Mesothelial cell of epicardium (in vitro differentiated cells): ENCODE measurements around the gene CXCL17. TPM values are rescaled to one million over a fixed set of nuclear protein-coding genes. Genes with fewer than 3 reads are reported as not detected.
A peak's percentile ranks its signal among the peaks of the same experiment; 100 is the strongest.

Experiments used
- DNase-seq, 2 experiments: peaks; one replicate each; pipeline ENCODE4 v3.0.0; 2021; ENCODE audit warnings: low spot score in 2 of 2; ENCODE audit not compliant: unreplicated experiment in 2 of 2
- H3K27ac Mint-ChIP-seq: 2 replicates; pipeline ENCODE4 v1.8.0; 2021; ENCODE audit warnings: mixed read lengths
- H3K27me3 Mint-ChIP-seq: 2 replicates; pipeline ENCODE4 v1.8.0; 2021; ENCODE audit warnings: low read depth, mixed read lengths
- H3K36me3 Mint-ChIP-seq: 2 replicates; pipeline ENCODE4 v1.8.0; 2021; ENCODE audit warnings: mixed read lengths
- H3K4me1 Mint-ChIP-seq: 2 replicates; pipeline ENCODE4 v1.8.0; 2021; ENCODE audit warnings: mixed read lengths
- H3K4me3 Mint-ChIP-seq: 2 replicates; pipeline ENCODE4 v1.8.0; 2021; ENCODE audit warnings: mild to moderate bottlenecking, moderate library complexity, mixed read lengths
- H3K9me3 Mint-ChIP-seq: 2 replicates; pipeline ENCODE4 v1.8.0; 2021; ENCODE audit warnings: mixed read lengths
- total RNA-seq: library from RNA; stranded (reverse); gene quantifications from 3 replicates; pipeline ENCODE4 v1.2.1, GENCODE V29; 2021
- TF ChIP-seq, protein P1 (sequence below): fragments of 200-600 bp; sonication (generic); IDR thresholded peaks from one replicate; pipeline ENCODE4 v1.5.0; 2021; ENCODE audit warnings: antibody characterized with exemption; ENCODE audit not compliant: unreplicated experiment

Gene CXCL17
- total RNA-seq, 1 donor from 2014 or later = not detected

DNA sequence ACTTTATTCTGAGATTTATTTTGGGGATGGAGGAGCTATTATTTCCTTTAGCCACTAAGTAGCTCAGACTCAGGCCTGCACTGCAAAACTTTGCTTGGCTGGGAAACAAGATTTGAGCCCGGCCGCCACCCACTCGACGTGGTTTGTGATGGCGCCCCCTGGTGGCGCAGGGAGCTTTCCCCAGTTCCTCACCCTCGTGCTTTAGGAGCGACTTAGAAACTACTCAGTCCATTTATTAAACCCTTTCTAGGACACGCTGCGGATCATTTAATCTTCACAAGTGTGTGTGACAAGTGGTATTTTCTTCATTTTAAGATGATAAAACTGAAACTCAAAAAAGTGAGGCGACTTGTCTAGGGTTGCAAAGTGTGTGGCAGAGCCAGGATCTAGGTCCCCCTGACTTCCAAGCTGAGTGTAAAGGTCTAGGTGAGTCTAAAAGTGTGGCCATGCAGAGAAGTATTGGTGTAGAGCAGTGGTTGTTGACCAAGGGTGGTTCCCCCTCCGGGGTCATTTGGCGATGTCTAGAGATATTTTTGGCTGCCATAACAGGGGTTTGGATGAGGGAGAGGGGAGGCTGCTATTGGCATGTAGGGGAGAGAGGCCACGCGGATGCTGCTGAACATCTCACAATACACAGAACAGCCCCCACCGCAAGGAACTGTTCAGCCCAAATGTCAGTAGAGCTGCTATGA, 2.2 kb downstream of the CXCL17 start:
- DNase-seq = peak; percentile 52 to 75
- H3K36me3 Mint-ChIP-seq = no peaks in the 10 kb centered on the region
- no peak overlapping the region for H3K27ac Mint-ChIP-seq
- no peak overlapping the region for H3K4me3 Mint-ChIP-seq
- TF ChIP-seq, protein P1, sequence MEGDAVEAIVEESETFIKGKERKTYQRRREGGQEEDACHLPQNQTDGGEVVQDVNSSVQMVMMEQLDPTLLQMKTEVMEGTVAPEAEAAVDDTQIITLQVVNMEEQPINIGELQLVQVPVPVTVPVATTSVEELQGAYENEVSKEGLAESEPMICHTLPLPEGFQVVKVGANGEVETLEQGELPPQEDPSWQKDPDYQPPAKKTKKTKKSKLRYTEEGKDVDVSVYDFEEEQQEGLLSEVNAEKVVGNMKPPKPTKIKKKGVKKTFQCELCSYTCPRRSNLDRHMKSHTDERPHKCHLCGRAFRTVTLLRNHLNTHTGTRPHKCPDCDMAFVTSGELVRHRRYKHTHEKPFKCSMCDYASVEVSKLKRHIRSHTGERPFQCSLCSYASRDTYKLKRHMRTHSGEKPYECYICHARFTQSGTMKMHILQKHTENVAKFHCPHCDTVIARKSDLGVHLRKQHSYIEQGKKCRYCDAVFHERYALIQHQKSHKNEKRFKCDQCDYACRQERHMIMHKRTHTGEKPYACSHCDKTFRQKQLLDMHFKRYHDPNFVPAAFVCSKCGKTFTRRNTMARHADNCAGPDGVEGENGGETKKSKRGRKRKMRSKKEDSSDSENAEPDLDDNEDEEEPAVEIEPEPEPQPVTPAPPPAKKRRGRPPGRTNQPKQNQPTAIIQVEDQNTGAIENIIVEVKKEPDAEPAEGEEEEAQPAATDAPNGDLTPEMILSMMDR = peak; percentile 90
- H3K9me3 Mint-ChIP-seq = no peaks in the 10 kb centered on the region
- no peaks in the 10 kb centered on the region for H3K27me3 Mint-ChIP-seq
- peaks cover 14% of the 10 kb centered on the region for H3K4me1 Mint-ChIP-seq

DNA sequence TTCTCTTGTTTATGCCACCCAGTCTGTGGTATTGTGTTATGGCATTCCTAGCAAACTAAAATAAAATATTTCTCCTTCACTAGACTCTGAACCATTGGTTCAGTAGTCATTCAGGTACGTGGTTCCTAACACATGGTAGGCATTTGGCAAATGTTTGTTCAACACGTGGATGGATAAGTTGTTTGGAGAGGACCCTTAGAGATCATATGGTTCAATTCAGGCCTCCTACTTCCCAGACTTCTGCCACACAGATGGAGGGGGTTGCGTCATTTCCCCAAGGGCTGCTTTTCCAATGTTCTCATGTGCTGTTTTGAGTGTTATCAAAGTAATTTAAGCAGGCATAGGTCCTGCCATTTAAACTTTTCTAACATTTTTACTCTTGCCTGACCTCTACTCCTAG, 6.7 kb downstream of the CXCL17 start:
- no peaks in the 10 kb centered on the region for H3K9me3 Mint-ChIP-seq
- no peaks in the 10 kb centered on the region for H3K36me3 Mint-ChIP-seq
- peaks cover 16% of the 10 kb centered on the region for H3K4me1 Mint-ChIP-seq
- no peak for DNase-seq
- H3K27me3 Mint-ChIP-seq = no peaks in the 10 kb centered on the region
- no peak overlapping the region for H3K4me3 Mint-ChIP-seq
- no peak overlapping the region for H3K27ac Mint-ChIP-seq
- TF ChIP-seq, protein P1 = no peak

DNA sequence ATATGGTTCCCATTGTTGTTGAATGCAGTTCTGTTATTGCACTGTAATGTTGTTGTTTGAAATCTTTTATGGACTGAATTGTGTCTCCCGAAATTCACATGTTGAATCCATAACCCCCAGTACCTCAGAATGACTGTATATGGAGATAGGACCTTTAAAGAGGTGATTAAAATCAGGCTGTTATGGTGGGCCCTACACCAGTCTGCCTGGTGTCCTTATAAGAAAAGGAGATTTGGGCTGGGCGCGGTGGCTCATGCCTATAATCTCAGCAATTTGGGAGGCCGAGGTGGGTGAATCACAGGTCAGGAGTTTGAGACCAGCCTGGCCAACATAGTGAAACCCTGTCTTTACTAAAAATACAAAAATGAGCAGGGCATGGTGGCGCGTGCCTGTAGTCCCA, 7.4 kb downstream of the CXCL17 start:
- Mint-ChIP-seq H3K27ac (no peak overlapping the region), H3K4me3 (no peak overlapping the region), H3K9me3 (no peaks in the 10 kb centered on the region), H3K27me3 (no peaks in the 10 kb centered on the region), H3K36me3 (no peaks in the 10 kb centered on the region), H3K4me1 (peaks cover 10% of the 10 kb centered on the region)
- TF ChIP-seq, protein P1 = no peak
- DNase-seq = no peak

DNA sequence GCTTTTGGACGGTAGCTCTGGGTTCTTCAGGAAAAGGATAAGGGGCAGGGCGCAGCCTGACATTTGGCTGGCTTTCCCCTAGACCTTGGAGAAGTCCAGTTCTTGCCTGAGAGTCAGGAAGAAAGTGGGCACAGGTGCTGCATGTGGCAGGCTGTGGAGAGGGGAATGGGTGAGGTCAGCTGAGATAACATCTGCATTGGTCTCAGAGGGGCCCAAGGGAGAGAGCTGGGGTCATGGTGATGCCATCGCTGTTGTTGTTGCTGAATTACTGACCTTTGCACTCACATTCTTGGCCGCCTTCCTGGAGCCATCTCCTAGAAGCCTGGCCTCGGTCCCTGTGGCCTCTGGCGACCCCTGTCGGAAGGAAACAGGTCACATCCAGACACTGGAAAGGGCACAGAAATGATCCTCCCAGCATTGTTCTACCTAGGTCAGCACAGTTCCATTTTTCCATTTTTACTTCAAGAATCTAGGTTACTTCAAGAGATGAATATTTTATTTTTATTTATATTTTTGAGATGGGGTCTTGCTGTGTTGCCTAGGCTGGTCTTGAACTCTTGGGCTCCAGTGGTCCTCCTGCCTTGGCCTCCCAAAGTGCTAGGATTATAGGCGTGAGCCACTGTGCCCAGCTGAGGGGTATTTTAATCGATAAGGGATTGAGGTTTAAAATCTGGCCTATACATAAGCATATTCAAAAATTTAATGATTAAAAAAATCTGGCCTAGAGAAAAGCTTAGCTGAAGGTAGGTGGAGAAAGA, 9.1 kb downstream of the CXCL17 start:
- Mint-ChIP-seq H3K4me1 (peaks cover 11% of the 10 kb centered on the region), H3K27ac (no peak overlapping the region)
- TF ChIP-seq, protein P1 = no peak

DNA sequence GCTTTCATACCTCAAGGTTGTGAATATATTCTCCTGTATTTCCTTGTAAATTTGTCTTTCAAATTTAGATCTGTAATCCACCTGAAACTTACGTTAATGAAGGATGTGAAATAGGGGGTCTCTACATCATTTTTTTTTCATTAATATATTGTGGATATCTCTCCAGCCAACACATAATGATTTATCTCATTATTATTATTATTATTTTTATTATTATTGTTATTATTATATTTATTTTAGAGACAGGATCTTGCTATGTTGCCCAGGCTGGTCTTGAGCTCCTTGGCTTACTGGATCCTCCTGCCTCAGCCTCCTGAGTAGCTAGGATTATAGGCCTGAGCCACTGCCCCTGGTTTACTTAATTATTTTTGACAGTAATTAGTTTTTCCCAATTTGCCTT, 11.3 kb downstream of the CXCL17 start:
- Mint-ChIP-seq H3K36me3 (no peaks in the 10 kb centered on the region), H3K27me3 (no peaks in the 10 kb centered on the region), H3K4me3 (no peak overlapping the region), H3K4me1 (peaks cover 20% of the 10 kb centered on the region), H3K27ac (no peak overlapping the region), H3K9me3 (no peaks in the 10 kb centered on the region)
- no peak for DNase-seq
- TF ChIP-seq, protein P1 = no peak

More for the DNA sequence above, 9.1 kb downstream of the CXCL17 start:
- Mint-ChIP-seq H3K27me3 (no peaks in the 10 kb centered on the region), H3K36me3 (no peaks in the 10 kb centered on the region), H3K4me3 (no peak overlapping the region), H3K9me3 (no peaks in the 10 kb centered on the region)
- DNase-seq = no peak
